ENCODE results near the gene RGS19. TPM values are rescaled to one million over a fixed set of nuclear protein-coding genes. Genes with fewer than 3 reads are reported as not detected.
A peak's percentile ranks its signal among the peaks of the same experiment; 100 is the strongest.

The RGS19 gene
- total and polyA plus RNA-seq, 2 of the 8 experiments (the other 6 are each of a cell fraction or from before 2014, with no cell fraction given) = 12.7 to 16.8 TPM

GRCh38 chr20:64044484-64045247, 34.7 kb downstream of the RGS19 start:
- Histone ChIP-seq H3K23ac (ENCODE audit: insufficient read length) (no peak overlapping the region), H3K4me3 (ENCODE audit: extremely low read depth in 1 of 4, insufficient read depth in 2 of 4, low read depth in 3 of 4, low read length in 4 of 4) (no peak overlapping the region), H3K79me1 (ENCODE audit: low read depth, low read length) (no peaks in the 10 kb centered on the region), H4K8ac (ENCODE audit: extremely low read depth, insufficient read depth, low read length) (no peak overlapping the region; the same call in 1 of the 2 replicates), H2BK120ac (replicated peaks; ENCODE audit: low read depth, low read length) (no peak overlapping the region), H2AK5ac (ENCODE audit: low read depth, low read length) (0 out of 2 replicates have a peak overlapping the region, but pooled peaks have one; percentile 28), H4K91ac (replicated peaks; ENCODE audit: insufficient read length, low read length) (no peak overlapping the region), H3K79me2 (ENCODE audit: control insufficient read depth in 1 of 2, insufficient read depth in 2 of 2, low read length in 2 of 2) (no peaks in the 10 kb centered on the region), H3K23me2 (ENCODE audit: low read depth, low read length) (peaks cover 4% of the 10 kb centered on the region; the same call in 1 of the 2 replicates), H3K9me3 (ENCODE audit: insufficient read depth in 2 of 2, low read depth in 1 of 2, low read length in 1 of 2) (no peaks in the 10 kb centered on the region), H3K9ac (replicated peaks in 1 of 4; ENCODE audit: extremely low read depth in 1 of 4, low read depth in 3 of 4, low read length in 3 of 4) (no peak overlapping the region), H2BK20ac (ENCODE audit: low read length) (no peak overlapping the region), H3K4me2 (ENCODE audit: insufficient read depth in 1 of 2, low read depth in 2 of 2, low read length in 2 of 2) (no peak overlapping the region), H2BK15ac (ENCODE audit: low read length) (peak overlapping the region; percentile 6; the same call in 1 of the 2 replicates), H2AFZ (ENCODE audit: low read length) (no peak overlapping the region), H3K18ac (ENCODE audit: extremely low read depth, low read length) (no peak overlapping the region), H3K27ac (ENCODE audit: low read depth, low read length) (no peak overlapping the region), H2BK12ac (ENCODE audit: low read depth, low read length) (peak overlapping the region; percentile 77; the same call in 1 of the 2 replicates), H4K20me1 (replicated peaks in 1 of 2; ENCODE audit: control insufficient read depth in 1 of 2, insufficient read depth in 2 of 2, low read length in 2 of 2) (no peaks in the 10 kb centered on the region), H3K14ac (ENCODE audit: insufficient read length) (no peak overlapping the region), H3K27me3 (replicated peaks in 1 of 4; ENCODE audit: control insufficient read depth in 3 of 4, extremely low read depth in 1 of 4, insufficient read depth in 3 of 4, low read length in 3 of 4) (peaks cover 47 to 84% (median 79%) of the 10 kb centered on the region in 4 experiments), H3K4ac (replicated peaks; ENCODE audit: insufficient read length, low read depth, low read length) (no peak overlapping the region), H2BK5ac (ENCODE audit: low read depth, low read length) (0 out of 2 replicates have a peak overlapping the region, but pooled peaks have one; percentile 6), H4K5ac (ENCODE audit: insufficient read length, low read depth, low read length) (no peak overlapping the region), H3K56ac (replicated peaks; ENCODE audit: insufficient read length, low read depth, low read length) (no peak overlapping the region), H3K36me3 (ENCODE audit: control insufficient read depth in 2 of 4, insufficient read depth in 4 of 4, low read length in 3 of 4) (peaks cover 0 to 10% (median 0%) of the 10 kb centered on the region in 4 experiments; a peak in 1 of 8 replicates), H3K4me1 (replicated peaks in 1 of 4; ENCODE audit: control insufficient read depth in 3 of 4, insufficient read depth in 4 of 4, low read length in 3 of 4) (peaks cover 0 to 20% (median 8%) of the 10 kb centered on the region in 4 experiments; a peak in 6 of 7 replicates)
- WGBS, 2 experiments (ENCODE audit: extremely low coverage in 1 of 2, insufficient coverage in 1 of 2, insufficient read length in 1 of 2, insufficient replicate concordance in 2 of 2, low coverage in 1 of 2, low lambda C conversion rate in 2 of 2, missing lambda C conversion rate in 1 of 2) = 87% methylated on average over 14 of the region's 14 CpGs; no CpG with 5 or more reads in 1 of the 2 experiments
- ChIA-PET CTCF (ENCODE audit: partially characterized antibody) (interaction anchor here (0.7 to 2.7 kb wide), 6 partner anchors 9 to 76 kb away, joined by 3 to 9 read pairs (median 6); partner anchors contain the start of genes OPRL1 and PRPF6), POLR2A (ENCODE audit: partially characterized antibody) (interaction anchor here (1.3 to 2.3 kb wide), 4 partner anchors 9 to 75 kb away, joined by 3 to 8 read pairs (median 4); no protein-coding TSS in a partner anchor)
- DNase-seq (ENCODE audit: low read depth in 1 of 2, low spot score in 2 of 2) (no peak), FAIRE-seq (no peak)
- no peak for TF ChIP-seq NRF1 (IDR thresholded peaks at IDR 0.05; ENCODE audit: low read depth, low read length)
- TF ChIP-seq RNF2 (IDR thresholded peaks at IDR 0.05; ENCODE audit: borderline replicate concordance, low read depth, low read length, missing control alignments, poor library complexity, severe bottlenecking) = no peak
- no peak for TF ChIP-seq USF2 (IDR thresholded peaks at IDR 0.05; ENCODE audit: low read length)
- no peak for TF ChIP-seq BACH1 (IDR thresholded peaks at IDR 0.05; ENCODE audit: low read length)
- TF ChIP-seq SP4 (IDR thresholded peaks at IDR 0.05; ENCODE audit: low read length) = no peak
- TF ChIP-seq CTCF (IDR thresholded peaks at IDR 0.05; ENCODE audit: control extremely low read depth in 1 of 3, insufficient read depth in 1 of 3, low read depth in 1 of 3, low read length in 3 of 3) = no peak
- no peak for TF ChIP-seq KDM4A (IDR thresholded peaks at IDR 0.05; ENCODE audit: low read depth, low read length, severe bottlenecking)
